ENCODE results near the gene CNTD1. TPM values are rescaled to one million over a fixed set of nuclear protein-coding genes. Genes with fewer than 3 reads are reported as not detected.

The CNTD1 gene
- total and polyA plus RNA-seq, 2 experiments from 2014 or later = 1.1 TPM; not detected in 1

GRCh38 chr17:42751628-42752027 is 47.0 kb upstream of the CNTD1 start:
- peaks cover 20% of the 10 kb centered on the region for H3K4me1 Mint-ChIP-seq

GRCh38 chr17:42754782-42755181 is 43.9 kb upstream of the CNTD1 start:
- H3K27ac Mint-ChIP-seq = no peak overlapping the region
- no peaks in the 10 kb centered on the region for H3K36me3 Mint-ChIP-seq (ENCODE audit: low read depth)
- ATAC-seq = no peak
- no peaks in the 10 kb centered on the region for H3K9me2 ChIP-seq (ENCODE audit: insufficient read depth)
- H4K20me1 ChIP-seq (replicated peaks; ENCODE audit: insufficient read depth) = no peaks in the 10 kb centered on the region
- DNase-seq (ENCODE audit: low spot score) = no peak
- no peak overlapping the region for H2AFZ ChIP-seq
- H3K27me3 ChIP-seq (ENCODE audit: insufficient read depth) = peaks cover 10% of the 10 kb centered on the region
- peaks cover 3% of the 10 kb centered on the region for H3K4me1 ChIP-seq (ENCODE audit: insufficient read depth)
- H3K9me3 Mint-ChIP-seq = no peaks in the 10 kb centered on the region
- no peaks in the 10 kb centered on the region; the same call in 1 of the 2 replicates for H3K36me3 ChIP-seq (ENCODE audit: insufficient read depth)
- no peaks in the 10 kb centered on the region for H3K79me2 ChIP-seq (replicated peaks; ENCODE audit: insufficient read depth)
- no peak overlapping the region for H3K27ac ChIP-seq (ENCODE audit: low read depth)
- no peaks in the 10 kb centered on the region for H3K4me1 Mint-ChIP-seq
- no peaks in the 10 kb centered on the region for H3F3A ChIP-seq (replicated peaks; ENCODE audit: low read depth)
- H3K4me3 ChIP-seq = no peak overlapping the region
- H3K27me3 Mint-ChIP-seq (ENCODE audit: insufficient read depth, low read depth, poor library complexity) = peaks cover 8% of the 10 kb centered on the region
- no peak overlapping the region for H3K4me2 ChIP-seq
- H3K4me3 Mint-ChIP-seq = no peak overlapping the region
- TF ChIP-seq ZNF462 (CRISPR knock-in tag; IDR thresholded peaks at IDR 0.05) (no peak), POLR2AphosphoS5 (IDR thresholded peaks at IDR 0.05; ENCODE audit: low read depth) (no peak), STAT1 (IDR thresholded peaks at IDR 0.05; ENCODE audit: unreplicated experiment) (no peak), CREB1 (CRISPR knock-in tag; IDR thresholded peaks at IDR 0.05; ENCODE audit: low read depth) (no peak), EZH2phosphoT487 (IDR thresholded peaks at IDR 0.05; ENCODE audit: unreplicated experiment) (no peak), JUNB (IDR thresholded peaks at IDR 0.05; ENCODE audit: unreplicated experiment) (no peak), NANOG (IDR thresholded peaks at IDR 0.05; ENCODE audit: borderline replicate concordance) (no peak), ZNF114 (CRISPR knock-in tag; IDR thresholded peaks at IDR 0.05) (no peak), ETS1 (IDR thresholded peaks at IDR 0.05) (no peak), CTCF (conservative IDR thresholded peaks at IDR 0.05; ENCODE audit: low read depth in 2 of 2) (no peak), ZNF331 (CRISPR knock-in tag; IDR thresholded peaks at IDR 0.05; ENCODE audit: low read depth) (no peak)

More at GRCh38 chr17:42751628-42752027, 47.0 kb upstream of the CNTD1 start:
- Mint-ChIP-seq H3K36me3 (ENCODE audit: low read depth) (no peaks in the 10 kb centered on the region), H3K4me3 (no peak overlapping the region), H3K27me3 (ENCODE audit: insufficient read depth, low read depth, poor library complexity) (no peaks in the 10 kb centered on the region), H3K9me3 (no peaks in the 10 kb centered on the region; the same call in 2 of the 3 replicates), H3K27ac (no peak overlapping the region)
- Histone ChIP-seq H2AFZ (no peak overlapping the region), H3K36me3 (ENCODE audit: insufficient read depth) (no peaks in the 10 kb centered on the region), H3K4me2 (no peak overlapping the region), H4K20me1 (replicated peaks; ENCODE audit: insufficient read depth) (no peaks in the 10 kb centered on the region), H3K9me2 (ENCODE audit: insufficient read depth) (no peaks in the 10 kb centered on the region), H3K79me2 (replicated peaks; ENCODE audit: insufficient read depth) (no peaks in the 10 kb centered on the region), H3K4me1 (ENCODE audit: insufficient read depth) (peaks cover 23% of the 10 kb centered on the region), H3K27ac (ENCODE audit: low read depth) (no peak overlapping the region), H3K4me3 (no peak overlapping the region), H3K27me3 (ENCODE audit: insufficient read depth) (peaks cover 2% of the 10 kb centered on the region; the same call in 1 of the 2 replicates), H3F3A (replicated peaks; ENCODE audit: low read depth) (0 out of 2 replicates have a peak, but pooled peaks cover 6% of the 10 kb centered on the region)
- no peak for ATAC-seq
- TF ChIP-seq ETS1 (IDR thresholded peaks at IDR 0.05) = no peak
- DNase-seq (ENCODE audit: low spot score) = no peak
